Testis (tissue), 2 donors: ENCODE results near the gene UBR3.

Experiments used
- POLR2A ChIP-seq: fragments of 450-650 bp; IDR thresholded peaks from one replicate; pipeline ENCODE4 v1.6.1; 2017; ENCODE audit warnings: antibody characterized with exemption, mild to moderate bottlenecking, moderate library complexity
- TF ChIP-seq, protein P1 (sequence below), 3 experiments: fragments of 450-650 bp in 2 of 3; fragments of 200-600 bp in 1 of 3; sonication (generic) in 1 of 3; IDR thresholded peaks; one replicate each; pipeline ENCODE4 v1.5.1; 2016 to 2019; ENCODE audit warnings: antibody characterized with exemption in 3 of 3, mild to moderate bottlenecking in 2 of 3, moderate library complexity in 1 of 3

DNA sequence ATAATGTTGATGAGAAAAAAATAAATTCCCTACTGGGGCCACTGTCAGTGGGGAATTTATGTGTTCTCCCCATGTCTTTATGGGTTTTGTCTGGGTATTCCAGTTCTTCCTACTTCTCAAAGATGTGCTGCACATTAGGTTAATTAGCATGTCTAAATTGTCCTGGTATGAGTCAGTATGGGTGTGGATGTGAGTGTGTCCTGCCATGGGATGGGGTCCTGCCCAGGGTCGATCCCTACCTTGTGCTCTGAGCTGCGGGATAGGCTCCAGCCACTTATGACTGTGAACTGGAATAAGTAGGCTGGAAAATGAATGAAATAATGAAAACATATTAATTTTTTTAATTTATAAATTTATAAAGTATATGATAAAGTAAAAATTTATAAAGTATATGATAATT, 167.5 kb downstream of the UBR3 start:
- TF ChIP-seq, protein P1, sequence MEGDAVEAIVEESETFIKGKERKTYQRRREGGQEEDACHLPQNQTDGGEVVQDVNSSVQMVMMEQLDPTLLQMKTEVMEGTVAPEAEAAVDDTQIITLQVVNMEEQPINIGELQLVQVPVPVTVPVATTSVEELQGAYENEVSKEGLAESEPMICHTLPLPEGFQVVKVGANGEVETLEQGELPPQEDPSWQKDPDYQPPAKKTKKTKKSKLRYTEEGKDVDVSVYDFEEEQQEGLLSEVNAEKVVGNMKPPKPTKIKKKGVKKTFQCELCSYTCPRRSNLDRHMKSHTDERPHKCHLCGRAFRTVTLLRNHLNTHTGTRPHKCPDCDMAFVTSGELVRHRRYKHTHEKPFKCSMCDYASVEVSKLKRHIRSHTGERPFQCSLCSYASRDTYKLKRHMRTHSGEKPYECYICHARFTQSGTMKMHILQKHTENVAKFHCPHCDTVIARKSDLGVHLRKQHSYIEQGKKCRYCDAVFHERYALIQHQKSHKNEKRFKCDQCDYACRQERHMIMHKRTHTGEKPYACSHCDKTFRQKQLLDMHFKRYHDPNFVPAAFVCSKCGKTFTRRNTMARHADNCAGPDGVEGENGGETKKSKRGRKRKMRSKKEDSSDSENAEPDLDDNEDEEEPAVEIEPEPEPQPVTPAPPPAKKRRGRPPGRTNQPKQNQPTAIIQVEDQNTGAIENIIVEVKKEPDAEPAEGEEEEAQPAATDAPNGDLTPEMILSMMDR (IDR thresholded peaks at IDR 0.05): no peak
- no peak for TF ChIP-seq POLR2A
